ENCODE results near the gene USH2A.

- TF ChIP-seq REST (IDR thresholded peaks at IDR 0.05; ENCODE audit: low read depth) (no peak), RAD21 (IDR thresholded peaks at IDR 0.05; ENCODE audit: low read depth) (no peak), CEBPB (IDR thresholded peaks at IDR 0.05) (no peak), EGR1 (IDR thresholded peaks at IDR 0.05) (no peak), TAF1 (IDR thresholded peaks at IDR 0.05; ENCODE audit: low read depth) (no peak)
These were observed 833.4 kb downstream of the USH2A start for GRCh38 chr1:215589650-215590435.
